ENCODE results near the gene SIGLEC7.

The SIGLEC7 gene

DNA sequence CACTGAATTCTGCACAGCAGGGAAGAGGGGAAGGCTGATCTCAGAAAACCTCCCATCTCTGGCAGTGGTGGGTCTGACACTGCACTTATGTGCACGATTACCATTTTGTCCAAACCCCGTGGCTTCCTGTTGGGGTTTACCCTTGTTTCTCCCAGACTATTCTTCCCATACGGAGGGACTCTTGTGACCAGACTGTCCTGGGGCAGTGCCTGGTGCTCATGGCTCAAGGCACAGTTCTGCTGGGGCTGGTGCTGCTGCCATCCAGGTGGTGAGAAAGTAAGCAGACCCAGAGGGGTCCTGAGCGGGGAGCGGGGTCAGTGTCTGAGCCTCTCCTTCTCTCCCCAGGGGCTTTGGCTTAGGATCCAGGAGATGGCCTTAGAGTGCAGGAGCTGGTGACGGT is 22.5 kb upstream of the SIGLEC7 start:
- H4K20me1 ChIP-seq (ENCODE audit: insufficient read depth, low read length): no peaks in the 10 kb centered on the region

GRCh38 chr19:51120160-51120559 is 21.9 kb upstream of the SIGLEC7 start:
- H3K4me3 ChIP-seq (ENCODE audit: low read length): no peak overlapping the region
- no peak overlapping the region for H3K27ac ChIP-seq (ENCODE audit: low read length)
- no peaks in the 10 kb centered on the region for H3K9me3 ChIP-seq (replicated peaks; ENCODE audit: insufficient read depth, low read length)
- no peak overlapping the region for H2AFZ ChIP-seq (ENCODE audit: low read length)
- H3K9ac ChIP-seq (ENCODE audit: low read length): no peak overlapping the region
- no peaks in the 10 kb centered on the region for H3K36me3 ChIP-seq (replicated peaks; ENCODE audit: insufficient read depth, low read length)
- no peaks in the 10 kb centered on the region for H3K9me2 ChIP-seq (replicated peaks; ENCODE audit: insufficient read depth, low read length)
- H4K20me1 ChIP-seq (ENCODE audit: insufficient read depth, low read length): no peaks in the 10 kb centered on the region
- H3K27me3 ChIP-seq (replicated peaks; ENCODE audit: insufficient read depth, low read length): peaks cover 57% of the 10 kb centered on the region
- TF ChIP-seq EZH2phosphoT487 (IDR thresholded peaks at IDR 0.05; ENCODE audit: low read length): no peak
- TF ChIP-seq, protein P1, sequence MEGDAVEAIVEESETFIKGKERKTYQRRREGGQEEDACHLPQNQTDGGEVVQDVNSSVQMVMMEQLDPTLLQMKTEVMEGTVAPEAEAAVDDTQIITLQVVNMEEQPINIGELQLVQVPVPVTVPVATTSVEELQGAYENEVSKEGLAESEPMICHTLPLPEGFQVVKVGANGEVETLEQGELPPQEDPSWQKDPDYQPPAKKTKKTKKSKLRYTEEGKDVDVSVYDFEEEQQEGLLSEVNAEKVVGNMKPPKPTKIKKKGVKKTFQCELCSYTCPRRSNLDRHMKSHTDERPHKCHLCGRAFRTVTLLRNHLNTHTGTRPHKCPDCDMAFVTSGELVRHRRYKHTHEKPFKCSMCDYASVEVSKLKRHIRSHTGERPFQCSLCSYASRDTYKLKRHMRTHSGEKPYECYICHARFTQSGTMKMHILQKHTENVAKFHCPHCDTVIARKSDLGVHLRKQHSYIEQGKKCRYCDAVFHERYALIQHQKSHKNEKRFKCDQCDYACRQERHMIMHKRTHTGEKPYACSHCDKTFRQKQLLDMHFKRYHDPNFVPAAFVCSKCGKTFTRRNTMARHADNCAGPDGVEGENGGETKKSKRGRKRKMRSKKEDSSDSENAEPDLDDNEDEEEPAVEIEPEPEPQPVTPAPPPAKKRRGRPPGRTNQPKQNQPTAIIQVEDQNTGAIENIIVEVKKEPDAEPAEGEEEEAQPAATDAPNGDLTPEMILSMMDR (IDR thresholded peaks at IDR 0.05; ENCODE audit: low read length): no peak
- no peak for TF ChIP-seq EZH2 (optimal IDR thresholded peaks at IDR 0.05; ENCODE audit: low read depth, low read length)
- no peaks in the 10 kb centered on the region for H3F3A ChIP-seq (ENCODE audit: insufficient read depth, low read length)
- no peaks in the 10 kb centered on the region for H3K79me2 ChIP-seq (ENCODE audit: low read length)
- H3K4me2 ChIP-seq (ENCODE audit: low read depth, low read length): no peak overlapping the region
- H3K4me1 ChIP-seq (ENCODE audit: low read length): no peaks in the 10 kb centered on the region
- DNase-seq: no peak

More for the DNA sequence above, 22.5 kb upstream of the SIGLEC7 start:
- Histone ChIP-seq H3K27me3 (replicated peaks; ENCODE audit: insufficient read depth, low read length) (peaks cover 61% of the 10 kb centered on the region), H3K27ac (ENCODE audit: low read length) (no peak overlapping the region), H3K9ac (ENCODE audit: low read length) (no peak overlapping the region), H3K9me2 (replicated peaks; ENCODE audit: insufficient read depth, low read length) (no peaks in the 10 kb centered on the region), H3K79me2 (ENCODE audit: low read length) (no peaks in the 10 kb centered on the region), H3K4me3 (ENCODE audit: low read length) (no peak overlapping the region), H3F3A (ENCODE audit: insufficient read depth, low read length) (no peaks in the 10 kb centered on the region), H3K36me3 (replicated peaks; ENCODE audit: insufficient read depth, low read length) (no peaks in the 10 kb centered on the region), H3K4me2 (ENCODE audit: low read depth, low read length) (no peak overlapping the region), H2AFZ (ENCODE audit: low read length) (no peak overlapping the region), H3K4me1 (ENCODE audit: low read length) (no peaks in the 10 kb centered on the region), H3K9me3 (replicated peaks; ENCODE audit: insufficient read depth, low read length) (no peaks in the 10 kb centered on the region)
- TF ChIP-seq, protein P1 (IDR thresholded peaks at IDR 0.05; ENCODE audit: low read length): no peak
- TF ChIP-seq EZH2phosphoT487 (IDR thresholded peaks at IDR 0.05; ENCODE audit: low read length) (no peak), EZH2 (optimal IDR thresholded peaks at IDR 0.05; ENCODE audit: low read depth, low read length) (no peak)
- DNase-seq: no peak

DNA sequence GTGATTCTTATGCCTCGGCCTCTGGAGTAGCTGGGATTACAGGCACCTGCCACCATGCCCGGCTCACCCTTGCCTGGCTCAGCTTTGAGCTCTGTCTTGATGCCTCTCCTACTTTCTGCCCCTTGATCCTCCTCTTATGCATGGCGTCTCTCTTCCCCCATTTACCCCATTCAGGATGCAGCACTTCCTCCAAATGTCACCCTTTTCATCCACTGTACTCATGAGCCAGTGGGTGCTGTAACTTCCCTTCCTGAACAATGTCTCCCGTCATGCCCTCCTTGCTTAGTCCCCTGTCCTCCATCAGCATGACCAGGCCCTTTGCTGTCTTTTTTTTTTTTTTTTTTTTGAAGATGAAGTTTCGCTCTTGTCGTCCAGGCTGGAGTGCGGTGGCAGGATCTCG is 20.8 kb upstream of the SIGLEC7 start:
- Histone ChIP-seq H2AFZ (ENCODE audit: low read length) (no peak overlapping the region), H4K20me1 (ENCODE audit: insufficient read depth, low read length) (no peaks in the 10 kb centered on the region), H3K9me2 (replicated peaks; ENCODE audit: insufficient read depth, low read length) (no peaks in the 10 kb centered on the region), H3K36me3 (replicated peaks; ENCODE audit: insufficient read depth, low read length) (no peaks in the 10 kb centered on the region), H3F3A (ENCODE audit: insufficient read depth, low read length) (no peaks in the 10 kb centered on the region), H3K9ac (ENCODE audit: low read length) (no peak overlapping the region), H3K79me2 (ENCODE audit: low read length) (no peaks in the 10 kb centered on the region), H3K27ac (ENCODE audit: low read length) (no peak overlapping the region), H3K4me1 (ENCODE audit: low read length) (no peaks in the 10 kb centered on the region), H3K4me3 (ENCODE audit: low read length) (no peak overlapping the region), H3K27me3 (replicated peaks; ENCODE audit: insufficient read depth, low read length) (peaks cover 48% of the 10 kb centered on the region), H3K4me2 (ENCODE audit: low read depth, low read length) (no peak overlapping the region), H3K9me3 (replicated peaks; ENCODE audit: insufficient read depth, low read length) (no peaks in the 10 kb centered on the region)
- TF ChIP-seq, protein P1 (IDR thresholded peaks at IDR 0.05; ENCODE audit: low read length): no peak
- no peak for TF ChIP-seq EZH2phosphoT487 (IDR thresholded peaks at IDR 0.05; ENCODE audit: low read length)
- TF ChIP-seq EZH2 (optimal IDR thresholded peaks at IDR 0.05; ENCODE audit: low read depth, low read length): no peak
- no peak for DNase-seq
